KMS-11 (cell line): ENCODE measurements around the gene CAGE1.

Source experiments
- H2AFZ ChIP-seq: fragments of 200-600 bp; sonication (generic); 2 replicates; pipeline ENCODE4 v1.6.1; 2016; ENCODE audit warnings: antibody characterized with exemption, mixed run types, low read depth
- H3K27ac ChIP-seq: fragments of 200-600 bp; sonication (generic); 2 replicates; pipeline ENCODE4 v1.6.1; 2016; ENCODE audit warnings: mild to moderate bottlenecking, mixed run types
- H3K27me3 ChIP-seq: fragments of 200-600 bp; sonication (generic); 2 replicates; pipeline ENCODE4 v1.6.1; 2017; ENCODE audit warnings: mild to moderate bottlenecking, low read depth, mixed run types, moderate library complexity; ENCODE audit not compliant: insufficient read depth
- H3K36me3 ChIP-seq: fragments of 200-600 bp; sonication (generic); 2 replicates; pipeline ENCODE4 v1.6.1; 2017; ENCODE audit warnings: mild to moderate bottlenecking, mixed run types; ENCODE audit not compliant: insufficient read depth
- H3K4me1 ChIP-seq: fragments of 200-600 bp; sonication (generic); 2 replicates; pipeline ENCODE4 v1.6.1; 2016; ENCODE audit warnings: mild to moderate bottlenecking, low read depth, mixed run types; ENCODE audit not compliant: poor library complexity, severe bottlenecking
- H3K4me2 ChIP-seq: fragments of 200-600 bp; sonication (generic); 2 replicates; pipeline ENCODE4 v1.7.0; 2016; ENCODE audit warnings: mild to moderate bottlenecking, mixed run types
- H3K4me3 ChIP-seq: fragments of 200-600 bp; sonication (generic); IDR thresholded peaks from 2 replicates; pipeline ENCODE4 v1.6.1; 2017; ENCODE audit warnings: low read depth, low read length, mixed read lengths; ENCODE audit not compliant: insufficient read depth
- H3K79me2 ChIP-seq: fragments of 200-600 bp; sonication (generic); 2 replicates; pipeline ENCODE4 v1.6.1; 2016; ENCODE audit warnings: low read depth, mixed run types; ENCODE audit not compliant: insufficient read depth
- H3K9ac ChIP-seq: fragments of 200-600 bp; sonication (generic); 2 replicates; pipeline ENCODE4 v1.6.1; 2016; ENCODE audit warnings: mild to moderate bottlenecking, mixed run types
- H4K20me1 ChIP-seq: fragments of 200-600 bp; sonication (generic); 2 replicates; pipeline ENCODE4 v1.6.1; 2016; ENCODE audit warnings: mild to moderate bottlenecking, mixed run types; ENCODE audit not compliant: insufficient read depth
- CTCF ChIP-seq: fragments of 200-600 bp; sonication (generic); conservative IDR thresholded peaks from 2 replicates; pipeline ENCODE4 v1.6.1; 2017; ENCODE audit warnings: low read depth, mild to moderate bottlenecking, antibody characterized with exemption, low read length, moderate library complexity, mixed read lengths

Gene CAGE1

DNA sequence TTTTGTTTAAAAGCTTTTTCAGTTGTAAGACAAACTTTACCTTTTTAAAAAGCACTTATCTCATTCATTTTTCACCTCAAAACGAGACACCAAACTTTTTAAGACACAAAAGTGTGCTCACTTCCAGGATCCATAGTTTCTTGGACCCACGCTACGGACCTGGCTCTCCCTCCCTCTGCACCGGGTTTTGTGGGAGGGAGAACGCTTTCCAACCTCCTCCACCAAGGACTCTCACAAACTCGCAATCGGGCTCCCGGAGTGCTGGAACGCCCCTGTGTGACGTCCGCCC, 436 bp downstream of the CAGE1 start:
- Histone ChIP-seq H3K27ac (peak overlapping the region; percentile 94), H3K4me2 (peak overlapping the region; percentile 94), H3K4me1 (peaks cover 24% of the 10 kb centered on the region), H3K4me3 (no peak overlapping the region), H2AFZ (peak overlapping the region; percentile 55), H3K27me3 (no peaks in the 10 kb centered on the region), H3K79me2 (peaks cover 32% of the 10 kb centered on the region), H4K20me1 (no peaks in the 10 kb centered on the region), H3K36me3 (no peaks in the 10 kb centered on the region), H3K9ac (peak overlapping the region; percentile 91)
- TF ChIP-seq CTCF = no peak

DNA sequence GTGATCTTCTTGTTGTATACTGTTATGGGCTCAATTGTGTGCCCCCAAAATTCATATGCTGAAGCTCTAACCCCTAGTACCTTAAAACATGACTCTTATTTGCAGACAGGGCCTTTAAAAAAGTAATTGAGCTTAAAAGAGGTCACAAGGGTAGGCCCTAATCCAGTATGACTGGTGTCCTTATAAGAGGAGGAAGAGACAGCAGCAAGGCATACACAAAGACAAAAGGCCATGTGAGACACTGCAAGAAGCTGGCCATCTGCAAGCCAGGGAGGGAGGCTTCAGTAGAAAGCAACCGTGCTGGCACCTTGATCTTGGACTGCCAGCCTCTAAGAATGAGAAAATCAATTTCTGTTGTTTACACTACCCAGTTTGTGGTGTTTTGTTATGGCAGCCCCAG, 8.4 kb downstream of the CAGE1 start:
- no peak overlapping the region for H3K4me2 ChIP-seq

DNA sequence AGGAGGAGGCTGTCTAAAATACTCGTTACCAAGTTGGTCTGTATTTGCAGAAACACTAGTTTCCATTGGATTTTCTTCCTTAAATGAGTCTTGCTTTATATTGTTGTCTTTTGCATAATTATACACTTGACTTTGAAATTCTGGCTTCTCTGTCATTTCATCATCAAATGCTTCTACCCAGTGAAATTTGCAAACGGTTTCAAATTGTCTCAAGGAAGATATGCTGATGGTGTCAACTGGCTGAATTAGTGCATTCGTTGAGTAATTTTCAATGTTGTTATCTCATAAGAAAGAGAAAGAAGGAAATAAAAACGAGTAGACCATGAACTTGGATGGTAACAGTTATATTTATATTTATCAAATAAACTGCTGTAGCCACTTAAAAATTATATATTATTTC, 10.8 kb downstream of the CAGE1 start:
- Histone ChIP-seq H3K4me1 (no peaks in the 10 kb centered on the region), H3K4me2 (no peak overlapping the region), H4K20me1 (no peaks in the 10 kb centered on the region), H2AFZ (no peak overlapping the region), H3K27ac (no peak overlapping the region), H3K27me3 (no peaks in the 10 kb centered on the region), H3K79me2 (no peaks in the 10 kb centered on the region), H3K4me3 (no peak overlapping the region), H3K9ac (no peak overlapping the region), H3K36me3 (no peaks in the 10 kb centered on the region)
- no peak for TF ChIP-seq CTCF

More for the DNA sequence above, 8.4 kb downstream of the CAGE1 start:
- H3K9ac ChIP-seq = no peak overlapping the region
- H3K27ac ChIP-seq = no peak overlapping the region
- no peaks in the 10 kb centered on the region for H3K4me1 ChIP-seq
- H2AFZ ChIP-seq = no peak overlapping the region
- H3K4me3 ChIP-seq = no peak overlapping the region
- H3K36me3 ChIP-seq = no peaks in the 10 kb centered on the region
- no peaks in the 10 kb centered on the region for H3K79me2 ChIP-seq
- no peaks in the 10 kb centered on the region for H3K27me3 ChIP-seq
- TF ChIP-seq CTCF = no peak
- H4K20me1 ChIP-seq = no peaks in the 10 kb centered on the region

DNA sequence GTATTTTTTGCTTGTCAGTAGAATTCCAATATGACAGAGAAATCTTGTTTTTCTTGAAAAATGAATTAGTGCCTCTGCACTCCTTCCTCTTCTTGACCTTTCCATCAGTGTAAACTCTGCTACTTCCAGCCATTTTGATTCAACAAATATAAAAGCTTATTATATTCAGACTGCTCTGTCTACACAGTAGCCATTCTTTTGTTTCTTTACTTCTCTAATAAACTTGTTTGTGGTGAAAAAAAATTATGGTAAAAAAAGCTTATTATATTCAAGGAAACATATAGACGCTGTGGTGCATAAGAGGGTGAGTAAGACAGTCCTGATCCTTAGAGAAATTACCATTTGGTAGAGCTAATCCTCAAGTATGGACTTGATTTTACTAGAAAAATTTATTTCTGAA, 11.6 kb downstream of the CAGE1 start:
- H4K20me1 ChIP-seq = no peaks in the 10 kb centered on the region
- no peak overlapping the region for H3K9ac ChIP-seq
- H3K36me3 ChIP-seq = no peaks in the 10 kb centered on the region
- no peaks in the 10 kb centered on the region for H3K79me2 ChIP-seq
- no peaks in the 10 kb centered on the region for H3K4me1 ChIP-seq
- H3K4me3 ChIP-seq = no peak overlapping the region
- H2AFZ ChIP-seq = no peak overlapping the region
- H3K27me3 ChIP-seq = no peaks in the 10 kb centered on the region
- H3K4me2 ChIP-seq = no peak overlapping the region
- TF ChIP-seq CTCF = no peak
- H3K27ac ChIP-seq = no peak overlapping the region

GRCh38 chr6:7373739-7374138, 15.8 kb downstream of the CAGE1 start:
- Histone ChIP-seq H3K4me1 (no peaks in the 10 kb centered on the region), H3K79me2 (no peaks in the 10 kb centered on the region), H3K27me3 (no peaks in the 10 kb centered on the region), H3K4me3 (no peak overlapping the region), H4K20me1 (no peaks in the 10 kb centered on the region), H3K36me3 (no peaks in the 10 kb centered on the region), H3K27ac (no peak overlapping the region), H2AFZ (no peak overlapping the region), H3K9ac (no peak overlapping the region), H3K4me2 (no peak overlapping the region)
- no peak for TF ChIP-seq CTCF
